ENCODE results near the gene ZDHHC8.

The ZDHHC8 gene

GRCh38 chr22:20096574-20097420 is 34.8 kb upstream of the ZDHHC8 start:
- DNase-seq (ENCODE audit: low spot score) = no peak

- no peak for DNase-seq (ENCODE audit: low spot score)
These were observed 32.4 kb upstream of the ZDHHC8 start for GRCh38 chr22:20099099-20099711.

DNA sequence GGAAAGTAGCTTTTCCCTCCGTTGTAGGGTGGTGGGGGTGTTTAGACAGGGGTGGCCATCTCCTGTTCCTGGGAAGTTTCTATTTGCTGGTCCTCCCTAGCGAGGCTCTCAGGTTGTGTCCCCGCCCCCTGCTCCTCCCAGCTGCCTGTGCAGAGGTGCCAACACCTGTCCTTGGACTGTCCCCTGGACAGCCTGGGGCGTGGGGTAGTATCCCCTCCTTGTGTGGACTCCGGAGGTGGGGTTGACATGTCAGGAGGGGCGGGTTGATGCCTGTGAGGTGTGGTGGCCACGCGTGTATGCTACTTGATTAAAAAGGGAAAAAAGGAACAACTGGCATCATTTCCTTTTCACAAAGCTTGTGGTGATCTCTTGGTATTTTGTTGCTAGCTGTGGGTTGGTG is 30.0 kb upstream of the ZDHHC8 start:
- DNase-seq (ENCODE audit: low spot score) = no peak

- no peak for DNase-seq (ENCODE audit: low spot score)
These were observed 29.3 kb upstream of the ZDHHC8 start for GRCh38 chr22:20102203-20102780.

DNA sequence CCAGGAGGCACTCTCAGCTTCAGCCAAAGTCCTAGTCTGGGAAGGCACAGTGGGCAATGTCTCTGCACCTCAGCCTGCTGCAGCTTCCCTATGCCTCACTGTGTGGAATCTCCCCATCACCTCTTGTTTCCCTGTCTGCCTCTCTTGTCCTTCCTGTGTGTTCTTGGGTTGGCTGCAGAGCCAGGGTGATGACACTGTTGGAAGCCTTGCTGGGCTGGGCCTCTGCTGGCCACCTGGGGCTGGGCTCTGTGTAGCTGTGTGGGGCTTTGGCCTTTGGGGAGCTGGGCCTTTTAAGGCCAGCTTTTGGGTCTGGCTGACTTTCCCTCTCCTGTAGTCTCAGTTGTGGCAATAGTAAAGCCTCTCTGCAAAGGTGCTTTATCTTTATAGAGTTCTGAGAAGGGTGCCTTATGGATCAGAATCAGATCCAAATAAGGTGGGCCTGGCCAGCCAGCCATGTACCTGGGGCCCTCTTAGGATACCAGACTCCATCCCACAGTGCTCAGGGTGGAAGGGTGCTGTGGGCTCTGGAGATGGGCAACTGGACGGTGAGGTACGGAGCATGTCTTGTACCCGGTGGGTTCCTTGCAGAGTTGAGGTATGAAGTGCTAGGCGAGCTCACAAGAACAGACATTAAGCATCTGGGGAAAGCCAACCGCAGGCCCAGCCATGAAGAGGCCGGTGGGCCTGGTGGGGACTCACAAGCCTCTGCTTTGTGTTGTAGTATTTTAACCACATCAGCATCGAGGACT is 26.0 kb upstream of the ZDHHC8 start:
- no peak for DNase-seq (ENCODE audit: low spot score)

GRCh38 chr22:20106205-20106848 is 25.3 kb upstream of the ZDHHC8 start:
- DNase-seq (ENCODE audit: low spot score) = no peak

GRCh38 chr22:20106849-20107237 is 24.8 kb upstream of the ZDHHC8 start:
- no peak for DNase-seq (ENCODE audit: low spot score)

- DNase-seq (ENCODE audit: low spot score) = no peak
These were observed 24.1 kb upstream of the ZDHHC8 start for GRCh38 chr22:20107471-20107901.

DNA sequence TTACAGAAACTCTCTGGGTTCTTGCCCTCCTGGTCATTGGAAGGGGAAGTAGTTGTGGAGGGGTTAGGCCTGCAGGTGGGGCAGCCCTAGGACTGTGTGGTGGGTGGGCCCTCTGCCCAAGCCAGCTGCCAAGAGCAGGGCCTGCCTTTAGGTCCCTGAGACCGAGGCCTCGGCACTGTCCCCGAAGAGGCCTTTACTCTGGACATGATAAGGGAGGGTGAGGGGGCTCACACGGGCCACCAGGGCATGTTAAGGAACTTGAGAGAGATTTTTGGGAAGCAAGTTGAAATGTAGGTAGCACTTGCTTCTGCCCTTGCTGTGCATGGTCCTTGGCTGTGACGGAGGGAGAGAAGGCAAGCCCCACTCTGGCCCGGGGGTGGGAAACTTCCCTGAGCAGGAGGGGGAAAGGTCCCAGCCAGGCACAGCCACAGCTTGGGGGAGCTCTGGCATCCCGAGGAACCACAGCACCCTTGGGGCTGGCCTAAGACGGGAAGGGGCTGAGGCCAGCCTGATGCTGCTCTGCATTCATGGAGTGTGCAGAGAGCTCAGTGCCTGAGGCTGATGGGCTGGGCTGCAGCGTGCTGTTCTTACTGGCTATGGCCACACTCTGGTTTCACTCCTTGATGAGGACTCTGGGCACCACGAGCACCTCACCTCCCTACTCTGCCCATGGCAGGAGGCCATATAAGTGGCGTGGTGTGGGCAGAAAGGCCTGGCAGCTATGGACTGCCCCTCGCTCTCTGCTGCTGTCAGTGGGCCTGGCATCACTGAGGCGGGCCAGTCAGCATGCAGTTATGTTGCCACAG is 23.4 kb upstream of the ZDHHC8 start:
- no peak for DNase-seq (ENCODE audit: low spot score)

- DNase-seq (ENCODE audit: low spot score) = no peak
These were observed 22.8 kb upstream of the ZDHHC8 start for GRCh38 chr22:20108757-20109230.

DNA sequence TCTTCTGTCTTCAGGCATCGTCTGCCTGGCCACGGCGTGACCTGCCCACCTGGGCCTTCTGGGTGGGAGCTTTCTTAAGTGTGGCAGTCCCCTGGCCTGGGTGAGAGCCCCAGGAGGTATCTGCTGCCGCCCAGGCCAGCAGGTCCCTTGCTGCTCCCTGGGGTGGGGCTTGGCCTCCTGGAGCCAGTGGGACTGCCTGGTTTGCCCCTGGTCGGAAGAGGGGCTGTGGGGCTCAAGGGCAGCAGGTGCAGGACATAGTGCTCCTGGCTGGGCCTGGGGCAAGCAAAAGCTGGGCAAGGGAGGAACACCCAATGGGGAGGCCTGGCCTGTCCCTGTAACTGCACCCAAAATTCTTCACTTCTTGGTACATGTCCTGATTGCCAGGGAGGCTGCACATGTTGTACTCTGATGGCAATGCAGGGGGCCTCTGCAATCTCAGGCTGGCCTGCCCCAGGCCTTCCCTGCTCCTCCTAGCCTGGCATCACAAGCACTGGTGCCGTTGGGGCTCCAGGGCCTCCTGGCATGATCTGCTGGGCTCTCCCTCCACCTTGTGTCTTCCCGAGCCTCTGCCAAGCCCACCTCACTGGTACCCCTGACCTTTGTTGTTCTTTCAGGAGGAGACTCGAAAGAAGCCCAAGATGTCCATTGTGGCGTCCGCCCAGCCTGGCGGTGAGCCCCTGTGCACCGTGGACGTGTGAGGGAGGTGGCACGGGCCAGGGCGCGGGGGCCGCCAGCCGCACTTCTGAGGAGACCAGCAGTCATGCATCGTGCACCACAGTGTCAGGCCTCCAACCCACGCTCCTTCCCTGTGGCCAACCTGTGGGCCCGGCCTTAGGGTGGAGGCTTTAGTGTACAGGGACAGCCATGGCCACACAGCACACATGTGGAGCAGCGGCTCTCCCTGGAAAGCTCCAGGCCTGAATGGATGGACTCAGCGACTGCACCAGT is 21.9 kb upstream of the ZDHHC8 start:
- DNase-seq (ENCODE audit: low spot score) = no peak

DNA sequence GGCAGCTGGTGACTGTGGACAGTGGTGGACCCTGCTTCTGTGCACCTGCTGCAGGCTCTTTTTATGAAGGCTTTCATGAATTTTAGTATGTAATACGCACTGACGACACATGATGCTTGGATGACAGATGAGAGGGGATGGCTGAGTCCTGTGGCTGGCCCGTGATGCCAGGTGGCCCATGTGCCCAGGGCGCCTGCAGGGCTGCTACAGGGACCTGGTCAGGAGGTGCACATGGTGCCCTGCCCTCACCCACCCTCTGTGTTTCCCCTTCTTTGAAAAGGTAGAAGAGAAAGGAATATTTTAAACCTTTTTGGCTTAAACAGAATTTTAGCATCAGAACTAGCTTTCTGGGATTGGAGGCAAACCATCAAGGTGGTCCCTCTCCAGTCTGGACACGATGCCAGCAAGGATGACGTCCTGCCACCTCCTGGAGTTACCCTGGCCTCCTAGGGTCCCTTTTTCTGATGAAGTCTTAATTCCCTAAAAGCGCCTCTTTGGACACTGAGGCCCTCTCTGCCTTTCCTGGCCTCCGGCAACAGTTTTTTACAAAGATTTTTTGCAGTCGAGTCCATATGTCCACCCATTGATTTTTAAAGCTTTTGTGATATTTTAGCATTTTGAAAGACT is 21.1 kb upstream of the ZDHHC8 start:
- no peak for DNase-seq (ENCODE audit: low spot score)

GRCh38 chr22:20111045-20111688 is 20.4 kb upstream of the ZDHHC8 start:
- DNase-seq (ENCODE audit: low spot score) = peak; percentile 70

GRCh38 chr22:20111689-20112622 is 19.6 kb upstream of the ZDHHC8 start:
- no peak for DNase-seq (ENCODE audit: low spot score)

DNA sequence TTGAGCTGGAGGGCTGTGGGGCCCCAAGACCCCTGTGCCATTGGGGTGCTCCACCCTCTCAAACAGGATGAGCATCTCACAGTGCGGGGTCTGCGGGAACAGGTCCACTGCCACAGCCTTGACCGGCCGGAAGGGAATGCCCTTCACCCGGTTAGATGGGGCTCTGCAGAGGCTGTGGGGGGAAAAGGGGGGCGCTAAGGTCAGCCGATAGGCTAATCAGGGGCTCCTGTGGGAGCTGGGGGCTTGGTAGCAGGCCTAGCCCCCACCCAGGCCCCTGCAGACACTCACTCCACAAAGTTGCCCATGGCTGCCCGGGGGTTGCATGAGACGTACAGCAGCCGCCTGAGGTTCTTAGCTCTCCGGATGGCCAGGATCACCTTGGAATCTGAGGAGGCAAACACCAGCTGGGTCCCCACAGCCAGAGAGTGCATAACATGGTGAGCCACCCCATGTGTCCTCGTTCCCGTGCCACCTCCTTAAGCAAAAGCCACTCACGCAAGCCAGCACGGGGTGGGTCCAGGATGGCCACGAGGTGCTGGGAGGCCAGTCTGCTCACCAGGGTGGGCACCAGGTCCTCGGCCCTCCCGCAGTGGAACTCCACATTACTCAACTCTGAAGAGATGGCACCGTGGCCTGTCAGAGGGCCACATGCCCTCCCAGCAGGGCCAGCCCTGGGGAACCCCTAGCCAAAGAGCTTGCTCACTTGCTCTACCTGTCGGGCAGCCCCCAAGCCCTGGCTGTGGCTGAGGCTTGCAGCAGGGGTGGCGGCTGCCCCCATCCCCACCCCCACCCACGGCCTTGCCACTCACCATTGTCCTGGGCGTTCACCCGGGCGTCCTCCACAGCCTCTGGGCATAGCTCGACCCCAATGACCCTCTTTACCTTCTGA is 18.7 kb upstream of the ZDHHC8 start:
- DNase-seq (ENCODE audit: low spot score) = no peak

DNA sequence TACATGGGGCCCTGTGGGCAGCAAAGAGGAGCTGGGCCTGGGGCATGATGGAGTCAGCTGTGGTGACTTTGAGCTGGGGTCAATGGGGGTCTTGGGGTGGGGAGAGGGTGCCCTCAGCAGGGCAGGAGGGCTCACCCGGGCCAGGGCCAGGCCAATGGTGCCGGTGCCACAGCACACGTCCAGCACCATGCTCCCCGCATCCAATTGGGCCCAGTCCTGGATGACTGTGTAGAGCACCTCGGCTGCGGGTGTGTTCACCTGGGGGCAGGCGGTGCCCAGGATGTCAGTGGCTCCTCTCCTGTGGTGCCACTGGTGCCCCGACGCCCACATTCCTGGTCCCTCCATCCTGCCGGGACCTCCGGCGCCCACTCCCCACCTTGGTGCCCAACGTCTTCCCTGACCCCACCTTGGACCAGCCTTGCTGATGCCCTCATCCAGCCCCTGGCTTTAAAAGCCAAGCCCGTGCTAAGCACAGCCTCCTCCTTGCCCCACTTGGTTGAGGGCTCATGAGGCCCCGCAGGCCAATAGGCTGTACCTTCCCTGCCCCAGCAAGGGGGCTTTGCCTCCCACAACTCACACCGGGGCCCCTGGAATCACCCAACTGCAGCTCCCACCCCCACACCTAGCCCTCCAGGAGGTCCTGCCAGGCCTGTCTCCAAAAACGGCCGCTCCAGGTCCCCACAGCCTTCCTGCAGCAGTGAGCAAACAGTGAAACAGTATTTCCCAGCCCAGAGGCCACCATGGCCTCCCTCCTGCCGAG is 17.9 kb upstream of the ZDHHC8 start:
- no peak for DNase-seq (ENCODE audit: low spot score)

Measured in HuH-7.5 (cell line).